Osteocyte (in vitro differentiated cells): Measurements from ENCODE around the gene ISL2. TPM values are rescaled to one million over a fixed set of nuclear protein-coding genes. Genes with fewer than 3 reads are reported as not detected.

Experiments used
- DNase-seq: peaks from one replicate; pipeline ENCODE4 v3.0.0; 2021; ENCODE audit warnings: mixed read lengths; ENCODE audit not compliant: unreplicated experiment; ENCODE audit errors: extremely low spot score
- H3K27ac Mint-ChIP-seq: one replicate; pipeline ENCODE4 v1.8.0; 2021; ENCODE audit warnings: mild to moderate bottlenecking, mixed read lengths; ENCODE audit not compliant: unreplicated experiment
- H3K27me3 Mint-ChIP-seq: one replicate; pipeline ENCODE4 v1.8.0; 2021; ENCODE audit warnings: mixed read lengths; ENCODE audit not compliant: unreplicated experiment
- H3K36me3 Mint-ChIP-seq: one replicate; pipeline ENCODE4 v1.8.0; 2021; ENCODE audit warnings: mixed read lengths; ENCODE audit not compliant: unreplicated experiment
- H3K4me1 Mint-ChIP-seq: one replicate; pipeline ENCODE4 v1.8.0; 2021; ENCODE audit warnings: mixed read lengths; ENCODE audit not compliant: unreplicated experiment
- H3K4me3 Mint-ChIP-seq: one replicate; pipeline ENCODE4 v1.8.0; 2021; ENCODE audit warnings: mild to moderate bottlenecking, moderate library complexity, mixed read lengths; ENCODE audit not compliant: unreplicated experiment
- H3K9me3 Mint-ChIP-seq: one replicate; pipeline ENCODE4 v1.8.0; 2021; ENCODE audit warnings: mixed read lengths; ENCODE audit not compliant: unreplicated experiment
- total RNA-seq: library from RNA; stranded (reverse); gene quantifications from 2 replicates; pipeline ENCODE4 v1.2.1, GENCODE V29; 2021
- TF ChIP-seq, protein P1 (sequence below): fragments of 200-600 bp; sonication (generic); IDR thresholded peaks from 2 replicates; pipeline ENCODE4 v1.5.0; 2021; ENCODE audit warnings: antibody characterized with exemption, mild to moderate bottlenecking, moderate library complexity

Gene ISL2
- total RNA-seq, 1 donor from 2014 or later = not detected

DNA sequence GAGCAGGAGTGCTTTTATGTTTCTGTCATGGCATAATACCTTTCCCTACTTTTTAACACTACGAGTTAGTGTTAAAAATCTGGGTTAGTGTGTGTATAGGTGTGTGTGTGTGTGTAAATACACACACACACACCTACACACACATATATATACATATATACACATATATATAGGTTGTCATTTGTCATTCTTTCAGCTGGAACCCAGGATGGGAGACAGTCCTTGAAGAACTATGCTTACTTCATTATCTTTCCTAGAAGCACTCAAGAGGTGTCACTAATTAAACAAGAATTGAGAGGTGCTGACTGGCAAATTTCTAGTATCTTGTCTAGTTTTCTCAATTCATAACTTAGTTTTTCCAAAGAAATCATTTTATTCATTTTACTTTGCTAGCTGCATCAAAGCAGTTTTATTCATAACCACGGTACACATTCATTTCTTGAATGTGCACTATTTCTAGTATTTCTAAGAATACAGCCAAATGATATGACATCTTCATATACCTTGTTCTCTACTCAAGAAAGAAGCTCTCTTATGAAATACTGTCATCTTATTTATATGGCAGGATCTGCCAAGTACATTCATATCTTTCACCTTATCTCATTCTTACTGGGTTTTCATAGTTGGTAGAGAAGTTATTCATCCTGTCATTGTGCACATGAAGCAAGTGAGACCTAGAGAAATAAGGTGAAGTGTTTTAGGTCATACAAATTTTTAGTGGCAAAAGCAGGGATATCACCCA lies 46.6 kb downstream of the ISL2 start:
- no peaks in the 10 kb centered on the region for H3K27me3 Mint-ChIP-seq
- DNase-seq = no peak
- H3K9me3 Mint-ChIP-seq = no peaks in the 10 kb centered on the region
- H3K4me3 Mint-ChIP-seq = no peak overlapping the region
- no peak overlapping the region for H3K27ac Mint-ChIP-seq
- TF ChIP-seq, protein P1, sequence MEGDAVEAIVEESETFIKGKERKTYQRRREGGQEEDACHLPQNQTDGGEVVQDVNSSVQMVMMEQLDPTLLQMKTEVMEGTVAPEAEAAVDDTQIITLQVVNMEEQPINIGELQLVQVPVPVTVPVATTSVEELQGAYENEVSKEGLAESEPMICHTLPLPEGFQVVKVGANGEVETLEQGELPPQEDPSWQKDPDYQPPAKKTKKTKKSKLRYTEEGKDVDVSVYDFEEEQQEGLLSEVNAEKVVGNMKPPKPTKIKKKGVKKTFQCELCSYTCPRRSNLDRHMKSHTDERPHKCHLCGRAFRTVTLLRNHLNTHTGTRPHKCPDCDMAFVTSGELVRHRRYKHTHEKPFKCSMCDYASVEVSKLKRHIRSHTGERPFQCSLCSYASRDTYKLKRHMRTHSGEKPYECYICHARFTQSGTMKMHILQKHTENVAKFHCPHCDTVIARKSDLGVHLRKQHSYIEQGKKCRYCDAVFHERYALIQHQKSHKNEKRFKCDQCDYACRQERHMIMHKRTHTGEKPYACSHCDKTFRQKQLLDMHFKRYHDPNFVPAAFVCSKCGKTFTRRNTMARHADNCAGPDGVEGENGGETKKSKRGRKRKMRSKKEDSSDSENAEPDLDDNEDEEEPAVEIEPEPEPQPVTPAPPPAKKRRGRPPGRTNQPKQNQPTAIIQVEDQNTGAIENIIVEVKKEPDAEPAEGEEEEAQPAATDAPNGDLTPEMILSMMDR = no peak
- peaks cover 2% of the 10 kb centered on the region for H3K36me3 Mint-ChIP-seq
- no peaks in the 10 kb centered on the region for H3K4me1 Mint-ChIP-seq

DNA sequence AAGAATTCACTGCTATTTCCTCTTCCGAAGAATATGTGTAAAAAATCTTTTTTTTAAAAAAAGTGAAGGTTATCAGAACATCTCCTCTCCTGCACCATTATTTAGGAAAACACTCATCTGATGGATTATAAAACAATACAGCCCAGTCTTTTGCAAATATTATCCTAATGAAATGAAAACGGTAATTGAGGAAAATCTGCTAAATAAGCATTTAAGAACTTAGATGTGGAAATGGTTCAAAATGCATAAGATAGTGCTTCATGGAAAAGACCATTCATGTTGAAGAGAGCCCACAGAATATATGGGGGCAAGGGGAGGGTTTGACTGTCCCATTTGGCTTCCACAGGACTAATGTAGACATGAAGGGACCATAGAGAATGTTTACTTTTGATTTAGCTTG lies 47.8 kb downstream of the ISL2 start:
- no peaks in the 10 kb centered on the region for H3K4me1 Mint-ChIP-seq
- TF ChIP-seq, protein P1 = no peak
- H3K4me3 Mint-ChIP-seq = no peak overlapping the region
- no peaks in the 10 kb centered on the region for H3K27me3 Mint-ChIP-seq
- no peak overlapping the region for H3K27ac Mint-ChIP-seq
- no peaks in the 10 kb centered on the region for H3K9me3 Mint-ChIP-seq
- DNase-seq = no peak
- H3K36me3 Mint-ChIP-seq = peaks cover 2% of the 10 kb centered on the region

DNA sequence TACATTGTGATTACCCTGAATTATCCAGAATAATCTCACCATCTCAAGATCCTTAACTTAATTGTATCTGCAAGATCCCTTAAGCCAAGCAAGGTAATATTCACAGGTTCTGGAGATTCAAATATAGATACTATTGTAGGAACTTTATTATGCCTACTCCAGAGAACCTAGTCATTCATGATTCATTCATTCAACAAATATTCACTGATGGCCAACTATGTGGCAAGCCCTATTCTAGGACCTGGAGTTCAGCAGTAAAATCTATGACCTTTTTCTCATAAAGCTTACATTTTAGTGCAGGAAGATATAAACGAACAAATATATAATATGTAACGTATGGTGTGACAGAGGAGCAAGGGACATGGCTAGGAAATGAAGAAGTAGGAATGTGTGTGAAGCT lies 49.6 kb downstream of the ISL2 start:
- Mint-ChIP-seq H3K4me1 (no peaks in the 10 kb centered on the region), H3K4me3 (no peak overlapping the region), H3K36me3 (peaks cover 2% of the 10 kb centered on the region), H3K27ac (no peak overlapping the region), H3K9me3 (no peaks in the 10 kb centered on the region), H3K27me3 (no peaks in the 10 kb centered on the region)
- no peak for DNase-seq
- TF ChIP-seq, protein P1 = no peak

DNA sequence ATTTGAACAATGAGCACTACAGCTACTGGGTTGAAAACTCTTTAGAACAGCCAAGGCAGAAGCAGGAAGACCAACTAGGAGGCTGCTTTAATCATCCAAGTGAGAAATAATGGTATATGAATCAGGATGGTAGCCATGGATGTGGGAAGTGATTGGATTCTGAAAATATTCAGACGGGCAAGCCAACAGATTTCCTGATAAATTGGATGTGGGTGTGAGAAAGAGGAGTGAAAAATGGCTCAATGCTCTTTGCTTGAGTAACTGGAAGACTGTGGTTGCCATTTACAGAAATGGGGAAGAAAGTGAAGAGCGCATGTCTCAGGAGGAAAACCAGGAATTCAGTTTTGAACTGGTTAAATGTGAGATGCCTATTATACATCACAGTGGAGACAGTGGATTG lies 50.4 kb downstream of the ISL2 start:
- Mint-ChIP-seq H3K9me3 (no peaks in the 10 kb centered on the region), H3K4me1 (no peaks in the 10 kb centered on the region), H3K27ac (no peak overlapping the region), H3K36me3 (peaks cover 2% of the 10 kb centered on the region), H3K27me3 (no peaks in the 10 kb centered on the region), H3K4me3 (no peak overlapping the region)
- no peak for DNase-seq
- TF ChIP-seq, protein P1 = no peak

DNA sequence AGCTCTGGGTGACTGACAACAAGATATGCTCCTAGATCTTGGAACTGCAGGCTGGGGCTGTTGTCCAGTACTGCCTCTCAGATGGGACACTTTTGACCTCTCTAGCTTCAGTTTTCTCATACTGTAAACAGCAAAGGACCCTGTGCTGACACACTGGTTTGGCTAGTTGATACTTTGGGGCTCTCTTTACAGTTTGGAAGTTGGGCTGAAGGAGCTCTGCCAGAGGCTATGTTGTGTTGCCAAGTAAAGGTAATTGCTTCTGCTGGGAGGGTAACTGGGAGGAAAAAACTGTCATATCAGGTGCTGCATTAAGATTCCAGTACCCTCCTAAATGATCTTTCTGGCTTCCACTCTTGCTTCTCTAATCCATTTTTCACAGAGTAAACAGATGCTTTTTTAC lies 54.0 kb downstream of the ISL2 start:
- no peaks in the 10 kb centered on the region for H3K36me3 Mint-ChIP-seq
- no peak for DNase-seq

More for the DNA sequence above, 54.0 kb downstream of the ISL2 start:
- H3K27me3 Mint-ChIP-seq = no peaks in the 10 kb centered on the region
- H3K4me1 Mint-ChIP-seq = no peaks in the 10 kb centered on the region
- TF ChIP-seq, protein P1 = no peak
- H3K9me3 Mint-ChIP-seq = peaks cover 7% of the 10 kb centered on the region
- no peak overlapping the region for H3K4me3 Mint-ChIP-seq
- no peak overlapping the region for H3K27ac Mint-ChIP-seq
